HG03432 (cell line): Measurements from ENCODE around the gene PXMP4.
"Not testable (repeated sequence)": the region's sequence is repeated elsewhere in the genome, so short reads cannot be mapped to it uniquely, and the experiment has no call there.

Source experiments
- ATAC-seq: cut with Tn5 transposase; IDR thresholded peaks from one replicate; pipeline ENCODE4 v1.9.1; 2021; ENCODE audit warnings: mild to moderate bottlenecking, moderate library complexity; ENCODE audit not compliant: unreplicated experiment

Gene PXMP4

DNA sequence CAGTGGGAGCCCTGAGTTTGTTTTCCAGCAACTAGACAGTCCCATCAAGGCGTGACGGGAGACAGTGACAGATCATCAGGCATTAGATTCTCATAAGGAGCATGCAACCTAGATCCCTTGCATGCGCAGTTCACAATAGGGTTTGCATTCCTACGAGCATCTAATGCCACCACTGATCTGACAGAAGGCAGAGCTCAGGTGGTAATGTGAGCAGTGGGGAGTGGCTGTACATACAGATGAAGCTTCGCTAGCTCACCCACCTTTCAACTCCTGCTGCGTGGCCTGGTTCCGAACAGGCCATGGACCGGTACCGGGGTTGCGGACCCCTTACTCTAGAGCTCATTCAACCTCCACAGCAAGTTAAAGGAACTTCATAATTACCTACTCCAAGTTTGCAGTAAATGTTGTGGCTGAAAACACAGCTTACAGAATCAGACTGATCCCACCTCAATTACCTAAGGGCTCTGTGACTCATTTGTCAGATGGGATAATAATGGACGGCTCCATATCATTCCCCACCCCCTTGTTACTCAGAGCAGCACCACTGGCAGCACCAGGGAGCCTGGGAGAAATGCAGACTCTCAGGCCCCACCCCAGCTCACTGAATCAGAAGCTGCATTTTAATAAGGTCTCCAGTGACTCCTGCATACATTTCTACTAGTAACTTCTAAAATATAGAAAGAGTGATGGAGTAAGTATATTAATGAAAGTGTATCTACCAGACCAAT is 15.7 kb downstream of the PXMP4 start:
- ATAC-seq: no peak

DNA sequence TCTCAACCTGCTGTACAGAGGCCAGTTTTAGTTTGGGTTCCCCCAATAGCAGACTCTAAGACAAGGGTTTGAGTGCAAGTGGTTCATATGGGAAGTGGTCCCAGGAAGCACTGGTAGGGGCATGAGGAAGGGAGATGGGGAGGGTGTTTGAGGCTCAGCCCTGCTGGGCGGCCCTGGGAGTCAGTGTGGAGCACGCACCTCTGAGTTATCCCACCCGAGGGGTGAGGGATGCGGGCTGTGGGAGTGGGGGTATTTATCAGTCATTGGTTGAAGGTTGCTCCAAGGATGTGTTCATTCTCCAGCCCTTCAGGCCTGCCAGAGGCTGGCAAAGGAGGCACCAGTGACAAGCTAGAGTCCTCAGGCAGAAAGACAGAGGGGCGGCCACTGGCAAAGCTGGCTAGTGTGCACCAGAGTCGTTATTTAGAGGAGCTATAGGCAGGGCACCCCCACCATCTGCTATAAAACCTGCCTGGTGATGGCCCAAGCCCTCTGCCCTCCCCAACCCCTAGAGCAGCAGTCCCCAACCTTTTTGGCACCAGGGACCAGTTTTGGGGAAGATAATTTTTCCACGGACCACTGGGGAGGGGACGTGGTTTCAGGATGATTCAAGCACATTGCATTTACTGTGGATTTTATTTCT is 16.5 kb downstream of the PXMP4 start:
- ATAC-seq: no peak

DNA sequence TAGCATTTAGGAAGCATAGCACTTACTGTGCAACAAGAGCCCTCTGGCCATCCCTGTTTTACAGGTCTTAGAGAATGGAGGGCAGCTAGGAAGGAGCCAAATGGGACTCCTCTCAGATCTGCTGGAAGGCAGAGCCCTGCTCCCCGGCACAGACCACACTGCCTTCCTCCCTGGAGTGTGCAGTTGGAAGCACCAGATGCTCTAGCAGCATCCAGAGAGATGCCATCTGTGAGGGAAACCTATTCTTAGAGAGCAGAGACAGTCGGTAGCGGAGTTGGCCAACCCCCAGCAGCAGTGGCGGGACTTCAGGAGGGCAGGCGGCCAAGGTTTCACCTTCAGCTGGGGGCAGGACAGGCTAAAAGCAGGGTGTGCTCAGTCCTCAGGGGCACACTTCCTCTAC is 17.2 kb downstream of the PXMP4 start:
- no peak for ATAC-seq

DNA sequence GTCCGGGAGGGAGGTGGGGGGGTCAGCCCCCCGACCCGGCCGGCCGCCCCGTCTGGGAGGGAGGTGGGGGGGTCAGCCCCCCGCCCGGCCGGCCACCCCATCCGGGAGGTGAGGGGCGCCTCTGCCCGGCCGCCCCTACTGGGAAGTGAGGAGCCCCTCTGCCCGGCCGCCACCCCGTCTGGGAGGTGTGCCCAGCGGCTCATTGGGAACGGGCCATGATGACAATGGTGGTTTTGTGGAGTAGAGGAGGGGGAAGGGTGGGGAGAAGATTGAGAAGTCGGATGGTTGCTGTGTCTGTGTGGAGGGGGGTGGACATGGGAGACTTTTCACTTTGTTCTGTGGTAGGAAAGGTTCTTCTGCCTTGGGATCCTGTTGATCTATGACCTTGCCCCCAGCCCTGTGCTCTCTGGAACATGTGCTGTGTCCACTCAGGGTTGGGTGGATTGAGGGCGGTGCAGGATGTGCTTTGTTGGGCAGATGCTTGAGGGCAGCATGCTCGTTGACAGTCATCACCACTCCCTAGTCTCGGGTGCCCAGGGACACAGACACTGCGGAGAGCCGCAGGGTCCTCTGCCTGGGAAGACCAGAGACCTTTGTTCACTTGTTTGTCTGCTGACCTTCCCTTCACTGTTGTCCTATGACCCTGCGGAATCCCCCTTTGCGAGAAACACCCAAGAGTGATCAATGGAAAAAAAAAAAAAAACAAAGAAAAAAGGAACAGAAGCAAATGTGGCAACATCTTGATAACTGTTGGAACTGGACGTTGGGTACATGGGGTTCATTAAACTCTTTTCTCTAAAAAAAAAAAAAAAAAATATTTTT is 18.3 kb downstream of the PXMP4 start:
- no peak for ATAC-seq

DNA sequence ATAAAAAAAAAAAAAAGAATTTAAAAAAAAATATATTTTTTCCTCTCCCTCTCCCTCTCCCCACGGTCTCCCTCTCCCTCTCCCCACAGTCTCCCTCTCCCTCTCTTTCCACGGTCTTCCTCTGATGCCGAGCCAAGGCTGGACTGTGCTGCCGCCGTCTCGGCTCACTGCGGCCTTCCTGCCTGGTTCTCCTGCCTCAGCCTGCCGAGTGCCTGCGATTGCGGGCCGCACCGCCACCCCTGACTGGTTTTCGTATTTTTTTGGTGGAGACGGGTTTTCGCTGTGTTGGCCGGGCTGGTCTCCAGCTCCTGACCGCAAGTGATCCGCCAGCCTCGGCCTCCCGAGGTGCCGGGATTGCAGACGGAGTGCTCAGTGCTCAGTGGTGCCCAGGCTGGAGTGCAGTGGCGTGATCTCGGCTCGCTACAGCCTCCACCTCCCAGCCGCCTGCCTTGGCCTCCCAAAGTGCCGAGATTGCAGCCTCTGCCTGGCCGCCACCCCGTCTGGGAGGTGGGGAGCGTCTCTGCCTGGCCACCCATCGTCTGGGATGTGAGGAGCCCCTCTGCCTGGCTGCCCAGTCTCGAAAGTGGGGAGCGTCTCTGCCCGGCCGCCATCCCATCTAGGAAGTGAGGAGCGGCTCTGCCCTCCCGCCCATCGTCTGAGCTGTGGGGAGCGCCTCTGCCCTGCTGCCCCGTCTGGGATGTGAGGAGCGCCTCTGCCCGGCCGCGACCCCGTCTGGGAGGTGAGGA is 19.2 kb downstream of the PXMP4 start:
- ATAC-seq: not testable (repeated sequence)

DNA sequence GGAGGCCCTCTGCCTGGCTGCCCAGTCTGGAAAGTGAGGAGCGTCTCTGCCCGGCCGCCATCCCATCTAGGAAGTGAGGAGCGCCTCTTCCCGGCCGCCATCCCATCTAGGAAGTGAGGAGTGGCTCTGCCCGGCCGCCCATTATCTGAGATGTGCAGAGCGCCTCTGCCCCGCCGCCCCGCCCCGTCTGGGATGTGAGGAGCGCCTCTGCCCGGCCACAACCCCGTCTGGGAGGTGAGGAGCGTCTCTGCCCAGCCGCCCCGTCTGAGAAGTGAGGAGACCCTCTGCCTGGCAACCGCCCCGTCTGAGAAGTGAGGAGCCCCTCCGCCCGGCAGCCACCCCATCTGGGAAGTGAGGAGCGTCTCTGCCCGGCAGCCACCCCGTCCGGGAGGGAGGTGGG is 21.1 kb downstream of the PXMP4 start:
- ATAC-seq: not testable (repeated sequence)

DNA sequence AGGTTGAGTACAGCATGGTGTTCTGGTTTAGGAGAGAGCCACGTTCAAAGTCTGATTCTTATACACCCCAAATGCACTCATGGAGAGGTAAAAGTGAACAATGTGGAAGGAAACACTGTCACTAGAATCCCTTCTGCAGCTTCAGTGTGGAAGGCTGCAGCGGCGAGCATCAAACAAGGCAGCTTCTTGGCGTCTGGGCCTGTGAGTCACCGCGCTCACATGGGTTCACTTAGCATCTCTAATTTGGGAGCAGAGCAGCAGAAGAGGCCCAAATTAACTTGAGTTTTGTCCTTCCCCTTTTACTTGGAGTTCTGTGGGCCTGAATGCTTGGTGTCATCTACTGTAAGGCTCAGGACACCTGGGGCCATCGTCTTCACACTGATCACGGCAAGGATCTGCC is 23.0 kb downstream of the PXMP4 start:
- ATAC-seq: no peak

DNA sequence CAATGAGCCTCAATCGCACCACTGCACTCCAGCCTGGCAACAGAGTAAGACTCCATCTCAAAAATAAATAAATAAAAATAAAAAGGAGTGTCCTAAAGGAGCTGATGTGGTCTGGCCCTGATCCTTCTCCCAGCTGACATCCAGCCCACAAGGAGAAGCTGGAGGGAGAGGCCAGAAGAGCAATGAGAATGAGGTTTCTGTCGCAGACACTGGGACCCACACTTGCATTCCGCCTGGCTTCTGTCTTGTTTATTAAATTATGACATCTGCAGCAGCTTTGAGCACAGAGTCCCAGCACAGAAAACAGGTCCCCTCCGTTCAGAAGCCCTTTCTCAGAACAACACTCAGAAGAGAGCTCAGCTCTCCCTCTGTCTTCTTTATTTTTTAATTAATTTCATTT is 23.7 kb downstream of the PXMP4 start:
- ATAC-seq: no peak

DNA sequence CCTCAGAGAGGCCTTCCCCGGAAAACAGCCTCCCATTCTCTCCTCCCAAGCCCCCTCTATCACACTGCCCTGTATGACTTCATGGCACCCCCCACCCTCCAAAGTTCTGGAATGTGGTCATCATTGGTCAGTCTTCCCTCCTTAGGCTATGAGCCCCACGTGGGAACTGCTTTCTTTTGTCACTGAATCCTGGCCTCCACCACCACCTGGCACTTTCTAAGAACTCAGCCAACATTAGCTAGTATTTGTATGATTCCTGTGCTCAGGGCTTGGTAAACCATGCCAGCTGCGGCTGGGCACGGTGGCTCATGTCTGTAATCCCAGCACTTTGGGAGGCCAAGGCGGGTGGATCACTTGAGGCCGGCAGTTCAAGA is 25.5 kb downstream of the PXMP4 start:
- no peak for ATAC-seq

DNA sequence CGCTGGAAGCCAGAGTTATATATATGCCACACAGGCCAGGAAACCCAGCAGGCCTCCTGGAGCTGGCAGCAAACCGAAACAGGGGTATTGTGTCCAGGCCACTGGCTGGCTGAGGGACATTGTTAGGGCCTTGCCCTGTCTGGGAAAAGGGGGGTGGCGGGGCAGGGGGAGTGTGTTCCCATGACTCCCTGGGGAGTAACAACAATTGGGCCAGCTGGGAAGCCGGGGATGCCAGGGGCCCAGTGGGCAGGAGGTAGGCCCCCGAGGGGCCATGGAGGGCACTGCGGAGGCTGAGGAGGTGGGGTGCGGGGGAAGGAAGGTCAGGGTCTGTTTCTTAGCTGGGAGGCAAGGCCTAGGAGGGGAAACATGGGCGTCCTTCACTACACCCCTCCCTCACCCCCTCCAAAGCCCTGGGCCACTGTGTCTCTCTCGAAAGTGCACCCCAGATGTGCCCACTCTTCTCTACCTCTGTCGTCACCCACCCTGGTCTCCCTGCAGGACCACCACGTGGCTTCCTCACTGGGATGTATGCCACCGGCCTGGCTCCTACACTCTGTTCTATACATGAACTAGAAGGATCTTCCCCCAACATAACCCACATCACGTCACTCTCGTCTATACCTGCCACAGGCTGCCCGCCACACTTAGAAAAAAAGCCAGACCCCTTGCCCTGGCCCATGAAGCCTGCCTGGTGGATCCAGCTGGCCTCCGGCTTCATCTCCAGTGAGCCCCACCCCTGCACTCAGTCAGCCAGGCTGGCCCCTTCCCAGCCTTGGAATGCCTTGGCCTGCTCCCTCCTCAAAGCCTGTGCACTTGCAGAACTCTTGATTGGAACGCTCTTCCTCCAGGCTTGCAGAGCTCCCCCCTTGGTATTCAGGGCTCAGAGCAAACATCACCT is 26.1 kb downstream of the PXMP4 start:
- ATAC-seq: no peak

DNA sequence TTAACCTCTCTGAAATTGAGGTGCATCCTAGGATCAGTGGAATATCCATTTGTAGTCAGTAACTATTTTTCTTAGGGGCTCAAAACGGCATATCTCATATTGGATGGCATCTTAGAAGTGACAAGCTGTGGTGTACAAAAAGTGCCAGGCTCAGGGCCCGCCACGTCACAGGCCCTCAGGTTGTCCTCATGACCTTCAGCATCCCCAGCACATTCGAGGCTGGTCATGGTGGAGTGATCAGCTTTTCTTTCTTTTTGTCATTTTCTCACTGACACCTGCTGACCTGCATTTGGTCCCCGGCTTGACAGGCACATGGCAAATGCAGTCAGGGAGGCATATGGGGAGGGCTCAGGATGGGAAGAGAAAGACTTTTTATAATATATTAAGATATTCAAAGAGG is 26.8 kb downstream of the PXMP4 start:
- no peak for ATAC-seq

DNA sequence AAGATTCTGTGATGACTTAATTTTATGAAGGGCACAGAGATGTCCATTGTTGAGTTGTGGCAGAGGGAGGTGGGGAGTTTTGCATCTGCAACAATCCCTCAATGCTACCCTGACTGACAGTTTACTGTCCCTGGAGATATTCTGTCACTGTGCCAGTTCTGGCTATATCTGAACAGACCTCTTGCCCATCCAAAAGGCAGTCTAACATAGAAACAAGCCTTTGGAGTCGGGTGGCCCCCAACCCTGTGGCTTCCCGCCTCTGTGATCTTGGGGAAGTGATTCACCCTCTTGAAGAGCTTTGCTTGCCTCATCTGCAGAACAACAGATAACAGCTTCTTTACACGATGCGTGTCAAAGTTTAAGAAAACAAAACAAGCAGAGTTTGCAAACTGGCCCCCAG is 30.1 kb downstream of the PXMP4 start:
- ATAC-seq: no peak

DNA sequence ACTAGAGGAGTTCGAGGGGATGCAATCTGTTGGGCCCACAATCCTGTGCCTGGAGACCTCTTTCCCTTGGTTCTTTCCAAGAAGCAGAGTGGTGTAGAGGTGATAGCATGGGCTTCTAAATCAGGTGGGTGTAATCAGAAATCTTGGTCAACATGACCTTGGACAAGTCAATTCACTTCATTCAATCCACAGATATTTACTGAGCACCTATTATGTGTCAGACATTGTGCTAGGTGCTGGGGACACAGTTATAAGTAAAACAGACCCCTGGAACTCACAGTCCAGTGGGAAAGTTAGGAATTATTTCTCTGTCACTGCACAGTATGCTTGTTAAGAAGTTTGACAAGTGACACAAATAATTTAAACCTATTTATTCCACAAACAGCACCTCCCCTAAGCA is 30.6 kb downstream of the PXMP4 start:
- no peak for ATAC-seq

DNA sequence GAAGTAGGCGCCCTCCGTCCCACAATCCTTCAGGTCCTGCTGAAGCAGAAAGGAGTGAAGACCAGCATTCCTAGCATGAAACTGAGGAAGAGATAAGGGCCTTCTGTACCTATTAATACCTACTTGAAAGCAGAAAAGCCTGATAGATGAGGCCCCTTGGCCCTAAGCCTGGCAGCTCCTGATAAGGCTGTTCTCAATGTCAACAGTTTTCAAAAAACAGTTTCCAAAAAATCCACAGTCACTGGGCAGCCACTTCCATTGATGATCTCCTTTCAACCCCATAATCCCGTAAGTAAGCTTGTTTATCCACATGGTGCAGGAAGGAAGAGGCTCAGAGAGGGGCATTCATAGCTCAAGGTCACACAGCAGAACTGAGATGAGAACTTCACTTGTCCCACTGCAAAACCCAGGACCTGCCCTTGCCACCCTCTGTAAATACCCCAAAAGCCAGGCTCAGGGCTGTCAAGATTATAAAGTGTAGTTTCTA is 31.1 kb downstream of the PXMP4 start:
- no peak for ATAC-seq

DNA sequence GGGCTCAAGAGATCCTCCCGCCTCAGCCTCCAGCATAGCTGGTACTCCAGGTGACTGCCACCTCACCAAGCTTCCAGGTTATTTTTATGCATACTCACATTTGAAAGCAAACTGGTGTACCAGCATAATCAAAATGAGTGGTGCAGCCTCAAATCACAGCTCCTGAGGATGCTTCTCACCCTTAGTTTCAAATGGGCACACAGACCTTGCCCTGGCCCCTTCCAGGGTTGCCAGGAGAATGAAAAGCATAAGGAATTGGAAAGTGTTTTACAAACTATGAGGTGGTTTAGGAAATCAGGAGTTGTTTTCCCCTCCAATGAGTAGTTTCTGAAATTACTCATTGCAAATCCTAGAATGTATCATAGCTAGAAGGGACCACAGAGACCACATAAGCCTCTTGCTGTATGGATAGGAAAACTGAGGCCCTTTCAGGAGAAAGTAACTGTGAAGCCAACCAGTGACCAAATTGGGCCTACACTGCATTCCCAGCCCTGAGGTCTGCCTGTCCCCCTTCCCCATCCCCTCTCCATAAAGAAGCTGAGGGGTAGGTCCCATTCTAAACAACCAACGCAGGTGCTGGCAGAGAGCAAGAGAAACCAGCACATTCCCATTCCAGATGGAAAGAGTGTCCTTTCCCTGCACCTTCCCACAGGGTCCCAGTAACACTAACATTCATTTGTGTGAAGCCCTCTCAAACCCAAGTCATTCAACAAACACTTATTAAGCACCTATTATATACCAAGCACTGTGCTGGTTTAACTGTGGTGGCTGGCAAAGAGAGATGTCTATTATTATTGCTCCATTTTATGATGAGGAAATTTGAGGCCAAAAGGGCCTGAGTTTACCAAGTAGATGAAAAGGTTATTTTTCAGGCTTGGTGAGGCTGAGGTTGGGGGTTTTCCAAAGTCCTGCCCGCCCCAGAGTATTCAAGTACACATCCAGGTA is 31.8 kb downstream of the PXMP4 start:
- ATAC-seq: no peak

DNA sequence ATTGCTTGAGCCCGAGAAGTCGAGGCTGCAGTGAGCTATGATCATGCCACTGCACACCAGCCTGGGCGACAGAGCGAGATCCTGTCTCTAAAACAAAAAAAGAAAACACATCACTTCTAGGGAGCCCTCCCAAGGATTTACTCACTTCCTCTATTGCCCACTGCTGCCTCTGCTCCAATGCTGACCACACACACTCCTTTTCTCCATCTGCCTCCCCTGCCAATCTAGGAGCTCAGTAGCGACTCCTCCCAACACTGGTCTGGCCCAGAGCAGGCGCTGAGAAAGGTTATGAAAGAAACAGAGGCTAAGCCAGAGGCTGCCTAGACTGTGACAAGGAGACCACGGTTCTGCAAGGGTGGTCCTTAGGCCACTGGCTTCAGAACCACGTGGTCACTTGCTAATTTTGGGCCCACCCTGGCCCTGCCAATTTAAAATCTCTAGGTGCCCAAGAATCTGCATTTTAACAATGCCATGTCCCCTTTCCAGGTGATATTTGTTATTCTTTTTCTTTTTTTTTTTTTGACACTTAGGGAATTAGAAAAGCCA is 32.7 kb downstream of the PXMP4 start:
- ATAC-seq: no peak

DNA sequence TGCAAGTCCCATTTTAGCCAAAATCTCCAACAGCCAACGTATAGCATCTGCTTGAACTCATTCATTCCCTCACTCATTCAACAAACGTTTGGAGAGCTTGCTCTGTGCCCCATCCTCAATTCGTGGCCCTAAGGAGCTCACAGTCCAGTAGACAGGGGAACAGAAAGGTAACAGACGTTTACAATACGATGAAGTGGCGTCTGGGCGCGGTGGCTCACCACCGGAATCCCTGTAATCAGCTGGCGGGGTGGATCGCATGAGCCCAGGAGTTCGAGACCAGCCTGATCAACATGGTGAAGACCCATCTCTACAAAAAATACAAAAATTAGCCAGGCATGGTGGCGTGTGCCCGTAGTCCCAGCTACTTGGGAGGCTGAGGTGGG is 33.1 kb downstream of the PXMP4 start:
- no peak for ATAC-seq

DNA sequence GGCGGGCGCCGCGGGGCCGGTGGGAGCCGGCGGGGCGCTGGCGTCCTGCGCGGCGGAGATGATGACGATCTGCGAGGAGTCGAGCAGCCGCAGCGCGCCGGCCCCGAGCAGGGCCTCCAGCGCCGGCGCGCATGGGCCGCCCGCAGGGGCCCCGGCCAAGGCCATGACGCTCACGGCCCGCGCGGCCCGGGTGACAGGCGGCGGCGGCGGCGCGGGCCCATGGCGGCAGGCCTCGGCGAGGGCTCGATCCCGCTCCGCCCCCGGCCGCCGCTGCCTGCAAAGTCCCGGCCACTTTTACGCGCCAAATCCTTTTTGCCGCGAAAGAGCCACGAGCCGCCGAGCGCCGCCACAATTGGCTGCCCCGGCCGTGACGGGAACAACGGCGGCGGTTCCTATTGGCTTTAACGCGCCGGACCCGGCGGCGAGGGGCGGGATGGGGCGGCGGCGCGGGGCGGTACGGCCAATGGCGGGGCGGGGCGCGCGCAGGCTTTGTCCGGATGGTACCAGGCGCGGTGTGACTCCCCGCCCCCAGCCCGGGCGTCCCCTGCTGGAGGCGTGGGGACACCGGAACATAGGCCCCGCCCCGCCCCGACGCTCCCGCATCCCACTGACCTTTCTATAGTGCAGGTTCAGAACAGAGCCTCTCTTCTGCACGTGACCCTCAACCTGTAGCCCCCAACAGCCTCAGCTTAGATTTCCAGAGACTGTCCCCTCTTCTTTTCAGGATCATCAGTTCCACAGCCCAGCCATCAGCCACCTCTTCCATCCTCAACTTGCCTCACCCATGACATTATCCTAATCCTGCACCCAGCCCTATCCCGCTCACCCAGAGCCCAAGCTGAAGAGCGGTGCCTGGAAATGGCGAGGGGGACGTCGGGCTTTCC is 33.8 kb downstream of the PXMP4 start, which contains the start of gene E2F1:
Gene E2F1, minus strand, starts transcription at position 286 of the 884 bp plus-strand sequence. Its CDS starts 121 bp downstream, at position 165.
- peak; percentile 86 for ATAC-seq
